Measurements from ENCODE around the gene ARL11.

Gene ARL11

DNA sequence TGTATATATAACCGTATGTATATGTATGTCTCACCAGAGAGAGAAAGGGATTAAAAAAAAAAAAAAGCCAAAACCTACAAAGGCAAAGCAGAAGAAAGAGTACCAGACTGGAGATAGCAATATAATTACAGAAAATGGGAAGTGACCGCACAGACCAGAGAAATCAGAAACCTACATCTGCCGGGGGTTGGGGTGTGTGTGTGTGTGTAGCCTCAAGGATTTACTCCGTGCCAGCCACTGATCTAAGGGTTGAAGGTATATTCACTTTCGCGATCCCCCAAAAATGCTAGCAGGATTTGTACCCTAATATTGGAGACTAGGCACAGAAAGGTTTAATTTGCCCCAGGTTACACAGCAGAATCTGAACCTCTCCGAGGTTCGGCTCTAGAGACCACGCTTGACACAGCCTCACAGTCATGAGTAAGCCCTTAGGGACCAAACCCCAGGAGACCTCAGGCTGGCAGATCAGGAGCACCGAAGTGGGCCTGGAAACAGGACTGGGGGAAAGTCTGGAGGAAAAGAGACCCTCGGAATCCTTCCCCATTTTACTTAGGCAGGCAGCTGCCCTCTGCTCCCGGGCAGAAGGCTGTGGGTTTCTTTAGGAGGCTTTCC, 14.8 kb downstream of the ARL11 start:
- Histone ChIP-seq H3K36me3 (ENCODE audit: control insufficient read depth, insufficient read depth, low read length) (no peaks in the 10 kb centered on the region), H2BK120ac (ENCODE audit: low read depth, low read length) (no peak overlapping the region), H4K8ac (ENCODE audit: low read depth, low read length) (no peak overlapping the region), H3K4me1 (ENCODE audit: control insufficient read depth, low read depth, low read length) (no peaks in the 10 kb centered on the region), H3K18ac (ENCODE audit: low read length) (no peak overlapping the region), H3K4me3 (ENCODE audit: low read length) (no peak overlapping the region), H3K56ac (ENCODE audit: low read length) (no peak overlapping the region), H3K23ac (ENCODE audit: low read length) (no peak overlapping the region), H3K27ac (ENCODE audit: low read depth, low read length) (no peak overlapping the region), H2BK15ac (replicated peaks; ENCODE audit: low read depth) (no peak overlapping the region), H3K9ac (ENCODE audit: low read length) (no peak overlapping the region), H3K79me1 (ENCODE audit: low read length) (no peaks in the 10 kb centered on the region), H3K4me2 (ENCODE audit: low read length) (no peak overlapping the region), H3K4ac (ENCODE audit: low read depth, low read length) (no peak overlapping the region), H3K27me3 (ENCODE audit: insufficient read depth, low read length, poor library complexity) (no peaks in the 10 kb centered on the region), H4K5ac (ENCODE audit: low read length) (no peak overlapping the region), H2BK5ac (ENCODE audit: low read length) (no peak overlapping the region), H2AK5ac (ENCODE audit: low read length) (no peak overlapping the region), H3K79me2 (ENCODE audit: control insufficient read depth, insufficient read depth, low read length) (no peaks in the 10 kb centered on the region)
- no CpG with 5 or more reads among the region's 12 CpGs for WGBS (ENCODE audit: extremely low coverage, insufficient coverage, low lambda C conversion rate)
- no peak for DNase-seq

DNA sequence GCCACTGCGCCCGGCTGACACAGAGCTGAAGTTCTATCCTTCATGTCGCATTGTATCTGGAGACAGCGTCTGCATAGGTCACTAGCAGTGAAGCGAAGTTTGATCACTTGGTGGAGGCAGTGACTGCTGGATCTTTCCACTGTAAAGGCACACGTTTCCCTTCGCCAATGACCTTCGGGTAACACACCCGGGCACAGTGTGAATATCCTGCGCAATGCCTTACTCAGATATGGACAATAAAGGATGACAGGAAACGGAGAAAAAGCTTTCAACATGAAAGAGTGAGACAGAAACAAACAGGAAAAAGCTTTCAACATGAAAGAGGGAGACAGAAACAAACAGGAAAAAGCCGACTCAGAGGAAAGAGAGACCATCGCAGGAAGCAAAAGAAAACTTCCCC, 17.1 kb downstream of the ARL11 start:
- Histone ChIP-seq H4K5ac (ENCODE audit: low read length) (no peak overlapping the region), H3K4me3 (ENCODE audit: low read length) (no peak overlapping the region), H2AK5ac (ENCODE audit: low read length) (no peak overlapping the region), H3K27ac (ENCODE audit: low read depth, low read length) (no peak overlapping the region), H3K56ac (ENCODE audit: low read length) (no peak overlapping the region), H3K79me1 (ENCODE audit: low read length) (no peaks in the 10 kb centered on the region), H3K4ac (ENCODE audit: low read depth, low read length) (no peak overlapping the region), H3K9ac (ENCODE audit: low read length) (no peak overlapping the region), H3K4me2 (ENCODE audit: low read length) (no peak overlapping the region), H3K18ac (ENCODE audit: low read length) (no peak overlapping the region), H4K8ac (ENCODE audit: low read depth, low read length) (no peak overlapping the region), H2BK15ac (replicated peaks; ENCODE audit: low read depth) (no peak overlapping the region), H3K79me2 (ENCODE audit: control insufficient read depth, insufficient read depth, low read length) (no peaks in the 10 kb centered on the region), H2BK120ac (ENCODE audit: low read depth, low read length) (no peak overlapping the region), H3K36me3 (ENCODE audit: control insufficient read depth, insufficient read depth, low read length) (no peaks in the 10 kb centered on the region), H3K23ac (ENCODE audit: low read length) (no peak overlapping the region), H2BK5ac (ENCODE audit: low read length) (no peak overlapping the region), H3K4me1 (ENCODE audit: control insufficient read depth, low read depth, low read length) (no peaks in the 10 kb centered on the region), H3K27me3 (ENCODE audit: insufficient read depth, low read length, poor library complexity) (no peaks in the 10 kb centered on the region)
- no peak for DNase-seq
- WGBS (ENCODE audit: extremely low coverage, insufficient coverage, low lambda C conversion rate) = no CpG with 5 or more reads among the region's 13 CpGs

DNA sequence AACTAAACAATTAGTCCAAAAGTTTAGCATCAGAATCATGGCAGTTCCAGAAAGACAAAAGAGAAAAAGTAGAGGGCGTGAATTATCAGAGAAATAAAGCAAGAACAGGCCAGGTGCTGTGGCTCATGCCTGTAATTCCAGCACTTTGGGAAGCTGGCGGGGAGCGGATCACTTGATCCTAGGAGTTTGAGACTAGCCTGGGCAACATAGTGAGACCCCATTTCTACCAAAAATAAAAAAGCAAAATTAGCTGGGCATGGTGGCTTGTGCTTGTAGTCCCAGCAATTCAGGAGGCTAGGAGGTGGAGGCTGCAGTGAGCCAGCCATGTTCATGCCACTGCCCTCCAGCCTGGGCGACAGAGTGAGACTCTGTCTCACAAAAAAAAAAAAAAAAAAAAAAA, 18.4 kb downstream of the ARL11 start:
- H3K4me2 ChIP-seq (ENCODE audit: low read length) = no peak overlapping the region
- no peaks in the 10 kb centered on the region for H3K79me1 ChIP-seq (ENCODE audit: low read length)
- H3K4me3 ChIP-seq (ENCODE audit: low read length) = no peak overlapping the region
- no peak overlapping the region for H2BK5ac ChIP-seq (ENCODE audit: low read length)
- H3K36me3 ChIP-seq (ENCODE audit: control insufficient read depth, insufficient read depth, low read length) = no peaks in the 10 kb centered on the region
- no peaks in the 10 kb centered on the region for H3K27me3 ChIP-seq (ENCODE audit: insufficient read depth, low read length, poor library complexity)
- no peak overlapping the region for H3K9ac ChIP-seq (ENCODE audit: low read length)
- H4K5ac ChIP-seq (ENCODE audit: low read length) = no peak overlapping the region
- DNase-seq = no peak
- H2BK120ac ChIP-seq (ENCODE audit: low read depth, low read length) = no peak overlapping the region
- H3K79me2 ChIP-seq (ENCODE audit: control insufficient read depth, insufficient read depth, low read length) = no peaks in the 10 kb centered on the region
- H3K4ac ChIP-seq (ENCODE audit: low read depth, low read length) = no peak overlapping the region
- no peak overlapping the region for H2BK15ac ChIP-seq (replicated peaks; ENCODE audit: low read depth)
- H3K18ac ChIP-seq (ENCODE audit: low read length) = no peak overlapping the region
- no peaks in the 10 kb centered on the region for H3K4me1 ChIP-seq (ENCODE audit: control insufficient read depth, low read depth, low read length)
- H3K27ac ChIP-seq (ENCODE audit: low read depth, low read length) = no peak overlapping the region
- no peak overlapping the region for H3K56ac ChIP-seq (ENCODE audit: low read length)
- WGBS (ENCODE audit: extremely low coverage, insufficient coverage, low lambda C conversion rate) = no CpG with 5 or more reads among the region's 4 CpGs
- H4K8ac ChIP-seq (ENCODE audit: low read depth, low read length) = no peak overlapping the region
- no peak overlapping the region for H3K23ac ChIP-seq (ENCODE audit: low read length)
- H2AK5ac ChIP-seq (ENCODE audit: low read length) = no peak overlapping the region

DNA sequence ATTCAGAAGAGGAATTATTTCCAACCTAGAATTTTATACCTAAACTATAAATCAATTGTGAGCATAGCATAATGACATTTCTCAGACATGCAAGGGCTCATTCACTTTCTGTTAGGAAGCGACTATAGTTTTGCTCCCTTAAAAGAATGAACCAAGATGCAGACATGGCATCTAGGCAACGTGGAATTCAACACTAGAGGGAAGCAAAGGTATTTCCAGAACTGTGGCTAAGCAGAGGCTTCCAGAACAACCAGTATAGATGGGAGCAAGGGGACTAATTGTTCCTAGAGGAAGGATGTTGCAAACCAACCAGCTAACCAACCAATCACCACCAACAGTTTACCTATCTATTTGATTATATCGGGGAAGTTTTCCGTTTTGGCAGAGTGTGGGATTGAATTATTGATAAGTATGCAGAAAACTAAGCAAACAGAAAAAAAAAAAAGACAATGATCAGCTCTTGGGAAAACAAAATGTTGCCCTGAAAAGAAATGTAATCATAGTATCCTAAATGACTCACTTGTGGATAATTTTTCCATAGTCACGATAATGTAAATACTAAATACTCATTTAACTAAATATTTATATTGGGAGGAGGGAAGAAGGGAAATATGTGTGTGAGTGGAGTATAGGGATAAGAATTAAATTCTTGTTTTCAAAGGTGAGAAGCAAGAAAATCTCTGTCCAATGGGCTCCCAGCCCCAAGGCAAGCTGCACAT, 21.1 kb downstream of the ARL11 start:
- Histone ChIP-seq H3K36me3 (ENCODE audit: control insufficient read depth, insufficient read depth, low read length) (no peaks in the 10 kb centered on the region), H3K18ac (ENCODE audit: low read length) (no peak overlapping the region), H3K23ac (ENCODE audit: low read length) (no peak overlapping the region), H3K79me2 (ENCODE audit: control insufficient read depth, insufficient read depth, low read length) (no peaks in the 10 kb centered on the region), H3K27me3 (ENCODE audit: insufficient read depth, low read length, poor library complexity) (no peaks in the 10 kb centered on the region), H3K4me1 (ENCODE audit: control insufficient read depth, low read depth, low read length) (no peaks in the 10 kb centered on the region), H2BK15ac (replicated peaks; ENCODE audit: low read depth) (no peak overlapping the region), H3K4me3 (ENCODE audit: low read length) (no peak overlapping the region), H2AK5ac (ENCODE audit: low read length) (no peak overlapping the region), H3K4me2 (ENCODE audit: low read length) (no peak overlapping the region), H3K79me1 (ENCODE audit: low read length) (no peaks in the 10 kb centered on the region), H2BK5ac (ENCODE audit: low read length) (no peak overlapping the region), H3K4ac (ENCODE audit: low read depth, low read length) (no peak overlapping the region), H3K27ac (ENCODE audit: low read depth, low read length) (no peak overlapping the region), H4K8ac (ENCODE audit: low read depth, low read length) (no peak overlapping the region), H4K5ac (ENCODE audit: low read length) (no peak overlapping the region), H2BK120ac (ENCODE audit: low read depth, low read length) (no peak overlapping the region), H3K56ac (ENCODE audit: low read length) (no peak overlapping the region), H3K9ac (ENCODE audit: low read length) (no peak overlapping the region)
- DNase-seq = peak; percentile 70
- WGBS (ENCODE audit: extremely low coverage, insufficient coverage, low lambda C conversion rate) = no CpG with 5 or more reads among the region's 5 CpGs

- Histone ChIP-seq H3K36me3 (ENCODE audit: control insufficient read depth, insufficient read depth, low read length) (no peaks in the 10 kb centered on the region), H3K79me1 (ENCODE audit: low read length) (no peaks in the 10 kb centered on the region), H3K18ac (ENCODE audit: low read length) (no peak overlapping the region), H3K79me2 (ENCODE audit: control insufficient read depth, insufficient read depth, low read length) (no peaks in the 10 kb centered on the region), H3K56ac (ENCODE audit: low read length) (no peak overlapping the region), H3K4me1 (ENCODE audit: control insufficient read depth, low read depth, low read length) (no peaks in the 10 kb centered on the region), H4K8ac (ENCODE audit: low read depth, low read length) (no peak overlapping the region), H3K9ac (ENCODE audit: low read length) (no peak overlapping the region), H3K4ac (ENCODE audit: low read depth, low read length) (no peak overlapping the region), H2BK5ac (ENCODE audit: low read length) (no peak overlapping the region), H3K4me3 (ENCODE audit: low read length) (no peak overlapping the region), H3K27me3 (ENCODE audit: insufficient read depth, low read length, poor library complexity) (no peaks in the 10 kb centered on the region), H3K27ac (ENCODE audit: low read depth, low read length) (no peak overlapping the region), H3K4me2 (ENCODE audit: low read length) (no peak overlapping the region), H2BK120ac (ENCODE audit: low read depth, low read length) (no peak overlapping the region), H4K5ac (ENCODE audit: low read length) (no peak overlapping the region), H2AK5ac (ENCODE audit: low read length) (no peak overlapping the region), H2BK15ac (replicated peaks; ENCODE audit: low read depth) (no peak overlapping the region), H3K23ac (ENCODE audit: low read length) (no peak overlapping the region)
- no CpG with 5 or more reads among the region's 2 CpGs for WGBS (ENCODE audit: extremely low coverage, insufficient coverage, low lambda C conversion rate)
- no peak for DNase-seq
These were observed 21.6 kb downstream of the ARL11 start for GRCh38 chr13:49649963-49650312.

Measured in mesendoderm (in vitro differentiated cells).